HuH-7 (cell line): ENCODE data around the gene SPINK2.

Experiments used
- DNase-seq: peaks from one replicate; pipeline ENCODE4 v3.0.0; 2011; ENCODE audit warnings: low spot score

SPINK2 gene

GRCh38 chr4:56821381-56822243, at the start of gene SPINK2:
Gene SPINK2 (minus strand): TSS chr4:56821701. CDS start chr4:56821662, 39 bp downstream.
- peak; percentile 73 for DNase-seq

GRCh38 chr4:56870946-56871345, 49.4 kb upstream of the SPINK2 start:
- no peak for DNase-seq

- DNase-seq: no peak
Measured at GRCh38 chr4:56863441-56864139, 42.1 kb upstream of the SPINK2 start.

- no peak for DNase-seq
Measured at GRCh38 chr4:56861360-56861759, 39.9 kb upstream of the SPINK2 start.

- DNase-seq: no peak
Measured at GRCh38 chr4:56860781-56861180, 39.3 kb upstream of the SPINK2 start.

- DNase-seq: no peak
Measured at GRCh38 chr4:56859841-56860240, 38.3 kb upstream of the SPINK2 start.

- DNase-seq: no peak
Measured at GRCh38 chr4:56857601-56858309, 36.3 kb upstream of the SPINK2 start.

GRCh38 chr4:56856656-56857055, 35.2 kb upstream of the SPINK2 start:
- DNase-seq: no peak

- DNase-seq: no peak
Measured at GRCh38 chr4:56850910-56851309, 29.4 kb upstream of the SPINK2 start.

GRCh38 chr4:56844802-56845580, 23.5 kb upstream of the SPINK2 start:
- no peak for DNase-seq

- DNase-seq: no peak
Measured at GRCh38 chr4:56843421-56843899, 22.0 kb upstream of the SPINK2 start.

GRCh38 chr4:56840559-56840958, 19.1 kb upstream of the SPINK2 start:
- no peak for DNase-seq

- no peak for DNase-seq
Measured at GRCh38 chr4:56828784-56829535, 7.5 kb upstream of the SPINK2 start.

- no peak for DNase-seq
Measured at GRCh38 chr4:56823933-56824600, 2.6 kb upstream of the SPINK2 start.

- DNase-seq: no peak
Measured at GRCh38 chr4:56818797-56819196, 2.7 kb downstream of the SPINK2 start.

- DNase-seq: no peak
Measured at GRCh38 chr4:56817840-56818491, 3.5 kb downstream of the SPINK2 start.

GRCh38 chr4:56806666-56807065, 14.8 kb downstream of the SPINK2 start:
- DNase-seq: no peak

GRCh38 chr4:56804551-56804950, 16.9 kb downstream of the SPINK2 start:
- no peak for DNase-seq

- DNase-seq: no peak
Measured at GRCh38 chr4:56803471-56803870, 18.0 kb downstream of the SPINK2 start.
